Mucosa of descending colon (tissue), 3 donors: ENCODE data around the gene DISP3. TPM values are rescaled to one million over a fixed set of nuclear protein-coding genes. Genes with fewer than 3 reads are reported as not detected.

Experiments
- ATAC-seq: fragments of 200-7000 bp; cut with Tn5 transposase; one replicate; pipeline ENCODE4 v1.9.1; 2020; ENCODE audit warnings: mild to moderate bottlenecking, moderate library complexity
- DNase-seq, 3 donors: peaks; one replicate each; pipeline ENCODE4 v3.0.0-alpha.2; 2020
- H3K36me3 ChIP-seq: fragments of 200-600 bp; one replicate; pipeline ENCODE4 v1.8.0; 2021; ENCODE audit warnings: low read depth, mild to moderate bottlenecking
- H3K4me1 ChIP-seq: fragments of 200-600 bp; one replicate; pipeline ENCODE4 v1.8.0; 2021; ENCODE audit warnings: low read depth, mild to moderate bottlenecking
- H3K4me3 ChIP-seq: fragments of 200-600 bp; one replicate; pipeline ENCODE4 v1.8.0; 2021; ENCODE audit warnings: mild to moderate bottlenecking
- H3K9me3 ChIP-seq: fragments of 200-600 bp; one replicate; pipeline ENCODE4 v1.8.0; 2021; ENCODE audit warnings: mild to moderate bottlenecking
- intact Hi-C, 2 donors: fragments of 100-400 bp; cut with DNase I in 1 of 2; cut with micrococcal nuclease in 1 of 2; formaldehyde crosslinking; loops; one replicate each; pipeline versions ENCODE4 v1.11.0 to v1.11.1; 2022; cut with DNase I, micrococcal nuclease
- total RNA-seq, 3 donors: library from RNA; stranded (reverse); fragmentation: NEBNext Ultra II Directional in 2 of 3; extraction: Animal tissue kit (Norgen Biotek cat#: 25700) in 2 of 3; gene quantifications; one replicate each; pipeline versions ENCODE4 v1.2.1 to v1.2.4, GENCODE V29; 2021 to 2023
- TF ChIP-seq, protein P1 (sequence below): fragments of 200-600 bp; IDR thresholded peaks from one replicate; pipeline ENCODE4 v1.8.0; 2022; ENCODE audit warnings: antibody characterized with exemption, mild to moderate bottlenecking
- donor health status: DM: no; HTN: no; CAD: no; lungs with moderate emphysema.
- donor health status: DM: no; HTN: no; CAD: no.
- donor health status: DM: no; HTN: yes; CAD: no.

The DISP3 gene
- total RNA-seq, 3 donors from 2014 or later = 0.17 to 0.23 (median 0.19) TPM

DNA sequence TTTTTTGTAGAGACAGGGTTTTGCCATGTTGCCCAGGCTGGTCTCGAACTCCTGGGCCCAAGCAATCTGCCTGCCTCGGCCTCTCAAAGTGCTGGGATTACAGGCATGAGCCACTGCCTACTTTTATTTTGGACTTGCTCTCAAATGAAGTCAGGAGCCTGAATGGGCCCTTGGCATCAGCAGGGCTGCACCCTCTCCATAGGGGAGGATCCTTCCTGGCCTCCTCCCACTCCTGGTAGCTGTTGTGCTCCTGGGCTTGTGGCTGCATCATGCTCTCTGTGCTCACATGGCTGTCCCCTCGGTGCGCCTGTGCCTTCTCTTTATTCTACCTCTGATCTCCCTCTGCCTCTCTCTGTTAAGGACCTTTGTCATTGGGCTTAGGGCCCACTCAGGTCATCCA, 46.4 kb upstream of the DISP3 start:
- no peak for DNase-seq
- Histone ChIP-seq H3K4me3 (no peak overlapping the region), H3K4me1 (no peaks in the 10 kb centered on the region), H3K36me3 (no peaks in the 10 kb centered on the region), H3K9me3 (no peaks in the 10 kb centered on the region)
- intact Hi-C loops = no loop called here
- no peak for ATAC-seq
- TF ChIP-seq, protein P1, sequence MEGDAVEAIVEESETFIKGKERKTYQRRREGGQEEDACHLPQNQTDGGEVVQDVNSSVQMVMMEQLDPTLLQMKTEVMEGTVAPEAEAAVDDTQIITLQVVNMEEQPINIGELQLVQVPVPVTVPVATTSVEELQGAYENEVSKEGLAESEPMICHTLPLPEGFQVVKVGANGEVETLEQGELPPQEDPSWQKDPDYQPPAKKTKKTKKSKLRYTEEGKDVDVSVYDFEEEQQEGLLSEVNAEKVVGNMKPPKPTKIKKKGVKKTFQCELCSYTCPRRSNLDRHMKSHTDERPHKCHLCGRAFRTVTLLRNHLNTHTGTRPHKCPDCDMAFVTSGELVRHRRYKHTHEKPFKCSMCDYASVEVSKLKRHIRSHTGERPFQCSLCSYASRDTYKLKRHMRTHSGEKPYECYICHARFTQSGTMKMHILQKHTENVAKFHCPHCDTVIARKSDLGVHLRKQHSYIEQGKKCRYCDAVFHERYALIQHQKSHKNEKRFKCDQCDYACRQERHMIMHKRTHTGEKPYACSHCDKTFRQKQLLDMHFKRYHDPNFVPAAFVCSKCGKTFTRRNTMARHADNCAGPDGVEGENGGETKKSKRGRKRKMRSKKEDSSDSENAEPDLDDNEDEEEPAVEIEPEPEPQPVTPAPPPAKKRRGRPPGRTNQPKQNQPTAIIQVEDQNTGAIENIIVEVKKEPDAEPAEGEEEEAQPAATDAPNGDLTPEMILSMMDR = no peak

DNA sequence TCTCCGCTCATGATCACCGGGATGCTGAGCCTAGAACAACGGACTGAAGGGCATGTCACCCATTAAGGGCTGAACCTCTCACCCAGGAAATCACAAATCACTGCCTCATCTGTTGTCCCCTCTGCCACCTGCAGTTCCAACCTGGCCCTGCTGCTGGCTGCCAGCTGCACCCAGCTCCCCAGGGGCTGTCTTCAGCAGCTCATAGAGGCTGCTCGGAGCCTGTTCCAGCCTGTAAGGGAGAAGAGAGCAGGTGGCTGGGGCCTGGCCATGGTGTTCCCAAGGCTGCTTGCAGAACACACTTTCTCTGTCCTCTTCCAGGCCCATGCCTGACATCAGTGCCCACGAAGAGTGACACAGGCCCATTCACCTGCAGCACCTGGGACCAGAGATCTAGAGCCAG, 44.5 kb upstream of the DISP3 start:
- intact Hi-C loops = no loop called here
- no peak for ATAC-seq

DNA sequence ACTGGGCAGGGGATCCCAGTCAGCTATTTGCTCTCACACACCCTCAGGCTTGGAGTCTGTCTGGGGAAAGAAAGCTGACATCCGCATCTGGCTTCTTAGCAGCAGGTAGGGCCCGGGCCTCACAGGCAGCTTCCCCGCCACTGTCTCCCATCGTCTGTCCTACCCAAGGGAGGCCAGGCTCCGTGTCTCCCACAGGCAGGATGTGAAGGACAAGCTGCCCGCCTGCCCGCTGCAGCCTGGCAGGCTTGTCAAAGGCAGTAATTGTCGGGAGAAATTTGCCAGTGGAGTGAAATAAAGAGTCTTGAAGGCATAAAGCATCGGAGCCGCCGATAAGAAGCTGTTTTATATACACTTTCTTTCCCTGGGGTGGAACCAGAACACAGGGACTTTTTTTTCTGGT, 44.0 kb upstream of the DISP3 start:
- DNase-seq (no peak), ATAC-seq (no peak)
- H3K4me3 ChIP-seq = no peak overlapping the region
- no peaks in the 10 kb centered on the region for H3K36me3 ChIP-seq
- no peaks in the 10 kb centered on the region for H3K9me3 ChIP-seq
- intact Hi-C loops = no loop called here
- H3K4me1 ChIP-seq = no peaks in the 10 kb centered on the region
- TF ChIP-seq, protein P1 = no peak

More for the DNA sequence above, 44.5 kb upstream of the DISP3 start:
- Histone ChIP-seq H3K4me3 (no peak overlapping the region), H3K9me3 (no peaks in the 10 kb centered on the region), H3K36me3 (no peaks in the 10 kb centered on the region), H3K4me1 (no peaks in the 10 kb centered on the region)
- TF ChIP-seq, protein P1 = no peak
- no peak for DNase-seq

DNA sequence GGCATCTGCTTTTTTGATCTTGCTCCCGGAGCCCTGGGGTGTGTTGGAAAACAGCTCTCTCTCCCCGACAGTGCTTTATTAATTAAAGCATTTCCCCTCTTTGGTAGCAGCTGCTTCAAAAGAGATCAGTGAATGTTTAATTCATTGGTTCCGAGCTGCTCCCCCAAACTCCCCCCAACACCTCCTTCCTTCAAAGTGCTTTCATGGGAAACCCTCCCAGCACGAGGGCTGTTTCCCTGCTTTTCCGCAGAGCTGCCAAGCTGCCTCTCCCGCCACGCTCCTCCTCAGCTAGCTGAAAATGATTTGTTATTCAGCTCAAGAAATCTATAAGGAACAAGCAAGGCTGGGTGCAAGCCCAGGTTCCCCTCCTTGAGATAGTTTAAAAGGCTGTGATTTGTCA, 40.0 kb upstream of the DISP3 start:
- TF ChIP-seq, protein P1 = no peak
- Histone ChIP-seq H3K9me3 (no peaks in the 10 kb centered on the region), H3K4me3 (no peak overlapping the region), H3K36me3 (no peaks in the 10 kb centered on the region), H3K4me1 (no peaks in the 10 kb centered on the region)
- no peak for ATAC-seq
- DNase-seq = no peak
- intact Hi-C loops = no loop called here

DNA sequence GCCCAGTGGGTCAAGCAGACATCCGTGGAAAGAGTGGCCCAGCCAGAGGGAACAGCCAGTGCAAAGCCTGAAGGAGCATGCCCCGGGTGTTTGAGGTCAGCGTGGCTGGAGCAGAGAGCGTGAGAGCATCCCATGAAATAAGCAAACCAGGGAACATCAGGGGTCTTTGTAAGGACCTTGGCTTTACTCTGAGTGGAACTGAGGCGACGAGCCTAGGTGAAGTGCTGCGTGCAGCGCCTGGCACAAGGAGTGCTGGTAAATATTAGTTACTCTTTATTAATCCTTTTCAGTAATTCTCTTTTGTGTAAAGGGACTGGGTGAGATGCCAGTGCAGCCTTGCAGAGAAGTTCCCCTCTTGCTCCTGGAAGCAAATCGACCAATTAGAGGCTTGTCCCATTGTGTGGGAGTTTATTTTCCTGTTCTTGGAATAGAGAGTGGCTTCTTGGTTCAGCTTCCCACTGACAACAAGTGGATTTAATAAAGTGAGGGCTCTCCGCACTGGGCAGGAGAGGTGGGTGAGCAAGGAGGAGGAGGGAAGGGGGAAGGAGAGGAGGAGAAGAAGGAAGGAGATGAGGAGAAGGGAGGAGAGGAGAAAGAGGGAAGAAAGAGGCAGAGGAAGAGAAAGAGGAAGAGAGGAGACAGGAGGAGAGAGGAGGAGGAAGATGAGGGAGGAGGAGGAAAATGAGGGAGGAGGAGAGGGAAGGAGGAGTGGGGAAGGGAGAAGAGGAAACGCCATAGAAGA, 37.6 kb upstream of the DISP3 start:
- H3K4me1 ChIP-seq = no peaks in the 10 kb centered on the region
- TF ChIP-seq, protein P1 = no peak
- intact Hi-C loops = no loop called here
- no peak for ATAC-seq
- no peak overlapping the region for H3K4me3 ChIP-seq
- no peaks in the 10 kb centered on the region for H3K36me3 ChIP-seq
- DNase-seq = no peak
- H3K9me3 ChIP-seq = no peaks in the 10 kb centered on the region

DNA sequence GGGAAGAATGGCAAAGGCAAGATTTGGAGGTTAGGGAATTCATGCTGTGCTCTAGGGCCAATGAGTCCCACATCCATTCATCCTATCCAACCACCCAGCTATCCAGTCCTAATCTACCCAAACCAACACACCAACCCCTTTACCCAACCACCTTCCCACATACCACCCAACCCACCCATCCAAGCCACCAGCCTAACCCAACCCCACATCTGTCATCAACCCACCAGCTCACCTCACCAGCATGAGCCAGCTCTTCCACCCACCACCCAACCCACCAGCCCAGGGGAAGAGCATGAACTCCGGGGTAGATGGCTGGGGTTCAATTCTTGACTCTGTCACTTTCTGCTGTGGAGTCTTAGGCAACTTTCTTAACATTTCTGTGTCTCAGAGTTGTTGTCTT, 35.9 kb upstream of the DISP3 start:
- Histone ChIP-seq H3K36me3 (no peaks in the 10 kb centered on the region), H3K4me3 (no peak overlapping the region), H3K9me3 (no peaks in the 10 kb centered on the region), H3K4me1 (no peaks in the 10 kb centered on the region)
- TF ChIP-seq, protein P1 = no peak
- intact Hi-C loops = no loop called here
- ATAC-seq = no peak
- no peak for DNase-seq
